PC-3 (cell line): ENCODE measurements around the gene NHSL1. TPM values are rescaled to one million over a fixed set of nuclear protein-coding genes. Genes with fewer than 3 reads are reported as not detected.

Source experiments
- ATAC-seq: fragments of 200-7000 bp; cut with Tn5 transposase; 2 replicates; pipeline ENCODE4 v1.9.1; 2020; ENCODE audit warnings: mild to moderate bottlenecking, moderate library complexity
- BruUV-seq: library from RNA; stranded (reverse); fragments of 400-500 nt; replicated peaks from 2 replicates; lab custom pipeline; 2021; lab: Mats Ljungman, UMichigan
- CTCF ChIA-PET: fragments of 300-600 bp; sonication (Branson Sonifier 250); formaldehyde crosslinking; loops from one replicate; lab custom pipeline; 2022; ENCODE audit warnings: antibody characterized with exemption; lab: Charles Lee
- POLR2A ChIA-PET: fragments of 300-600 bp; sonication (Branson Sonifier 250); formaldehyde crosslinking; loops from one replicate; lab custom pipeline; 2022; ENCODE audit warnings: antibody characterized with exemption; ENCODE audit not compliant: unreplicated experiment; lab: Charles Lee
- DNase-seq: peaks from one replicate; pipeline ENCODE4 v3.0.0-alpha.2; 2015
- H2AFZ ChIP-seq: fragments of 300-600 bp; sonication (generic); 2 replicates; pipeline ENCODE4 v1.6.0; 2016; ENCODE audit warnings: antibody characterized with exemption, low read length
- H3F3A ChIP-seq: fragments of 300-600 bp; sonication (generic); one replicate; pipeline ENCODE4 v1.6.0; 2017; ENCODE audit warnings: antibody characterized with exemption, low read length, control low read depth, mild to moderate bottlenecking; ENCODE audit not compliant: unreplicated experiment
- H3K27ac ChIP-seq: fragments of 300-600 bp; sonication (generic); 2 replicates; pipeline ENCODE4 v1.5.1; 2016; ENCODE audit warnings: mild to moderate bottlenecking, low read length
- H3K27me3 ChIP-seq: fragments of 300-600 bp; sonication (generic); 2 replicates; pipeline ENCODE4 v1.6.1; 2016; ENCODE audit warnings: low read length, mixed read lengths
- H3K36me3 ChIP-seq: fragments of 300-600 bp; sonication (generic); 2 replicates; pipeline ENCODE4 v1.6.1; 2016; ENCODE audit warnings: low read depth, mixed run types, low read length, mixed read lengths
- H3K4me1 ChIP-seq: fragments of 300-600 bp; sonication (generic); 2 replicates; pipeline ENCODE4 v1.5.1; 2016; ENCODE audit warnings: low read length; ENCODE audit not compliant: insufficient read depth
- H3K4me2 ChIP-seq: fragments of 300-600 bp; sonication (generic); 2 replicates; pipeline ENCODE4 v1.6.0; 2016; ENCODE audit warnings: low read length
- H3K4me3 ChIP-seq: fragments of 300-600 bp; sonication (generic); 2 replicates; pipeline ENCODE4 v1.5.1; 2016; ENCODE audit warnings: mild to moderate bottlenecking, low read length, mixed read lengths
- H3K79me2 ChIP-seq: fragments of 300-600 bp; sonication (generic); 2 replicates; pipeline ENCODE4 v1.6.1; 2017; ENCODE audit warnings: low read length, mixed read lengths
- H3K9ac ChIP-seq: fragments of 300-600 bp; sonication (generic); 2 replicates; pipeline ENCODE4 v1.6.0; 2016; ENCODE audit warnings: mild to moderate bottlenecking, low read length
- H3K9me2 ChIP-seq: fragments of 300-600 bp; sonication (generic); replicated peaks from 2 replicates; pipeline ENCODE4 v1.6.1; 2016; ENCODE audit warnings: mixed run types, low read length, mixed read lengths
- H3K9me3 ChIP-seq: fragments of 300-600 bp; sonication (generic); 2 replicates; pipeline ENCODE4 v1.6.1; 2016; ENCODE audit warnings: low read length, mixed read lengths
- H4K20me1 ChIP-seq: fragments of 300-600 bp; sonication (generic); 2 replicates; pipeline ENCODE4 v1.6.1; 2016; ENCODE audit warnings: low read length, mixed read lengths
- EZH2 ChIP-seq: fragments of 300-600 bp; sonication (generic); IDR thresholded peaks from one replicate; pipeline ENCODE4 v1.6.1; 2017; ENCODE audit warnings: antibody characterized with exemption, mild to moderate bottlenecking, low read length; ENCODE audit not compliant: unreplicated experiment
- EZH2phosphoT487 ChIP-seq: fragments of 300-600 bp; sonication (generic); IDR thresholded peaks from 2 replicates; pipeline ENCODE4 v1.6.1; 2018; ENCODE audit warnings: mild to moderate bottlenecking, antibody characterized with exemption, low read length, borderline replicate concordance
- intact Hi-C: fragments of 100-400 bp; cut with micrococcal nuclease; formaldehyde crosslinking; loops from 2 replicates; pipeline ENCODE4 v1.9.0; 2023
- total RNA-seq: library from RNA; depleted of rRNA; stranded (reverse); fragments of >200 nt; gene quantifications from 2 replicates; pipeline ENCODE4 v1.2.3, GENCODE V29; 2014
- TF ChIP-seq, protein P1 (sequence below): fragments of 300-600 bp; sonication (generic); conservative IDR thresholded peaks from 2 replicates; pipeline ENCODE4 v1.5.1; 2017; ENCODE audit warnings: antibody characterized with exemption, low read depth, mild to moderate bottlenecking, low read length

Gene NHSL1
- total RNA-seq, 1 experiment from 2014 or later = 4.8 TPM

GRCh38 chr6:138545621-138545980 is 46.3 kb upstream of the NHSL1 start:
- Histone ChIP-seq H3K9me2 (no peaks in the 10 kb centered on the region), H3K27ac (no peak overlapping the region), H3K36me3 (no peaks in the 10 kb centered on the region), H3K4me3 (no peak overlapping the region), H3K9ac (no peak overlapping the region), H3K9me3 (no peaks in the 10 kb centered on the region), H3K4me2 (no peak overlapping the region), H3F3A (no peaks in the 10 kb centered on the region), H2AFZ (no peak overlapping the region), H4K20me1 (no peaks in the 10 kb centered on the region), H3K4me1 (peaks cover 3% of the 10 kb centered on the region; the same call in 1 of the 2 replicates), H3K27me3 (no peaks in the 10 kb centered on the region), H3K79me2 (no peaks in the 10 kb centered on the region)
- TF ChIP-seq EZH2 (no peak), EZH2phosphoT487 (no peak)
- TF ChIP-seq, protein P1, sequence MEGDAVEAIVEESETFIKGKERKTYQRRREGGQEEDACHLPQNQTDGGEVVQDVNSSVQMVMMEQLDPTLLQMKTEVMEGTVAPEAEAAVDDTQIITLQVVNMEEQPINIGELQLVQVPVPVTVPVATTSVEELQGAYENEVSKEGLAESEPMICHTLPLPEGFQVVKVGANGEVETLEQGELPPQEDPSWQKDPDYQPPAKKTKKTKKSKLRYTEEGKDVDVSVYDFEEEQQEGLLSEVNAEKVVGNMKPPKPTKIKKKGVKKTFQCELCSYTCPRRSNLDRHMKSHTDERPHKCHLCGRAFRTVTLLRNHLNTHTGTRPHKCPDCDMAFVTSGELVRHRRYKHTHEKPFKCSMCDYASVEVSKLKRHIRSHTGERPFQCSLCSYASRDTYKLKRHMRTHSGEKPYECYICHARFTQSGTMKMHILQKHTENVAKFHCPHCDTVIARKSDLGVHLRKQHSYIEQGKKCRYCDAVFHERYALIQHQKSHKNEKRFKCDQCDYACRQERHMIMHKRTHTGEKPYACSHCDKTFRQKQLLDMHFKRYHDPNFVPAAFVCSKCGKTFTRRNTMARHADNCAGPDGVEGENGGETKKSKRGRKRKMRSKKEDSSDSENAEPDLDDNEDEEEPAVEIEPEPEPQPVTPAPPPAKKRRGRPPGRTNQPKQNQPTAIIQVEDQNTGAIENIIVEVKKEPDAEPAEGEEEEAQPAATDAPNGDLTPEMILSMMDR = no peak
- no TSS peak for BruUV-seq
- ChIA-PET POLR2A (no interaction called here), CTCF (no interaction called here)
- DNase-seq = no peak
- intact Hi-C loops = no loop called here
- ATAC-seq = no peak

GRCh38 chr6:138544501-138544900 is 45.2 kb upstream of the NHSL1 start:
- Histone ChIP-seq H3K9me3 (no peaks in the 10 kb centered on the region), H3K4me3 (no peak overlapping the region), H3K36me3 (no peaks in the 10 kb centered on the region), H3K9me2 (no peaks in the 10 kb centered on the region), H3K4me2 (no peak overlapping the region), H3K9ac (no peak overlapping the region), H3K4me1 (peaks cover 3% of the 10 kb centered on the region; the same call in 1 of the 2 replicates), H4K20me1 (no peaks in the 10 kb centered on the region), H3F3A (no peaks in the 10 kb centered on the region), H3K27me3 (no peaks in the 10 kb centered on the region), H3K27ac (no peak overlapping the region), H2AFZ (no peak overlapping the region), H3K79me2 (no peaks in the 10 kb centered on the region)
- no peak for TF ChIP-seq EZH2phosphoT487
- TF ChIP-seq, protein P1 = no peak
- no peak for TF ChIP-seq EZH2
- intact Hi-C loops = no loop called here
- no peak for ATAC-seq
- POLR2A ChIA-PET = no interaction called here
- no peak for DNase-seq
- no TSS peak for BruUV-seq
- CTCF ChIA-PET = no interaction called here

DNA sequence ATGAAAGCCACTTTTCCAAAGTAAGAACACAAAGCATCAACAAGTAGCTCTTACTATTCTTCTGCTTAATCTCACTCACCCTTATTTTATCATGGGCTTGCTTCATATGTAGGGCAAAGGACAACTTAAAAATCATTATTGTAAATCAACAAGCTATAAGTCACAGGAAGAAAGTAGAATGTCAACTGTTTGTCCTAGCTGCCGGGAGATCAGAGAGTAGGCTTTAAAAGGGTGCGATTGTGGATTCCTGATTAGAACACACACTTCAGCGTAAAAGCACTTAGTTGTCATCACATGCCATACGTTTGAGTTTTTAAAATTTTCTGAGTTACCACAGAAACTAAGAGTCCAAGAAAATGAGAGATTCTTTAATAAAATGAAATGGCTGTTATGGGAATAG is 44.4 kb upstream of the NHSL1 start:
- no peak overlapping the region for H3K4me3 ChIP-seq
- ATAC-seq (no peak), DNase-seq (no peak)
- TF ChIP-seq EZH2phosphoT487 = no peak
- TF ChIP-seq, protein P1 = no peak
- TF ChIP-seq EZH2 = no peak
- peaks cover 3% of the 10 kb centered on the region; the same call in 1 of the 2 replicates for H3K4me1 ChIP-seq
- H3K9me3 ChIP-seq = no peaks in the 10 kb centered on the region
- intact Hi-C loops = no loop called here
- H3F3A ChIP-seq = no peaks in the 10 kb centered on the region
- H2AFZ ChIP-seq = no peak overlapping the region
- H4K20me1 ChIP-seq = no peaks in the 10 kb centered on the region
- ChIA-PET POLR2A (no interaction called here), CTCF (no interaction called here)
- BruUV-seq = no TSS peak
- H3K9me2 ChIP-seq = no peaks in the 10 kb centered on the region
- no peak overlapping the region for H3K9ac ChIP-seq
- no peaks in the 10 kb centered on the region for H3K36me3 ChIP-seq
- H3K79me2 ChIP-seq = no peaks in the 10 kb centered on the region
- no peak overlapping the region for H3K4me2 ChIP-seq
- no peaks in the 10 kb centered on the region for H3K27me3 ChIP-seq
- H3K27ac ChIP-seq = no peak overlapping the region
